T-helper 2 cell treated with Interferon-gamma antibody and Interleukin-4, amounts not matched to agents 5 μg/mL and 100 μg/mL, for 36 hours (primary cell): Measurements from ENCODE around the gene USP17L26.
A peak's percentile ranks its signal among the peaks of the same experiment; 100 is the strongest.
"Not testable (repeated sequence)": the region's sequence is repeated elsewhere in the genome, so short reads cannot be mapped to it uniquely, and the experiment has no call there.

Source experiments
- DNase-seq: peaks from one replicate; pipeline ENCODE4 v3.0.0; 2021; ENCODE audit warnings: low spot score
- H3K27ac Mint-ChIP-seq: one replicate; pipeline ENCODE4 v1.8.0; 2021; ENCODE audit warnings: mild to moderate bottlenecking, mixed read lengths
- H3K27me3 Mint-ChIP-seq: one replicate; pipeline ENCODE4 v1.8.0; 2021; ENCODE audit warnings: low read depth, mixed read lengths
- H3K36me3 Mint-ChIP-seq: one replicate; pipeline ENCODE4 v1.8.0; 2021; ENCODE audit warnings: low read depth, mixed read lengths
- H3K4me1 Mint-ChIP-seq: one replicate; pipeline ENCODE4 v1.8.0; 2021; ENCODE audit warnings: low read depth, mixed read lengths
- H3K4me3 Mint-ChIP-seq: one replicate; pipeline ENCODE4 v1.8.0; 2022; ENCODE audit warnings: mild to moderate bottlenecking, moderate library complexity, mixed read lengths
- H3K9me3 Mint-ChIP-seq: one replicate; pipeline ENCODE4 v1.8.0; 2021; ENCODE audit warnings: mixed read lengths

Gene USP17L26

GRCh38 chr4:9334358-9334757, at the start of gene USP17L26:
USP17L26 (plus strand) TSS chr4:9334658; CDS start chr4:9334658, 0 bp downstream.
- DNase-seq, H3K4me3 Mint-ChIP-seq, H3K4me1 Mint-ChIP-seq, H3K9me3 Mint-ChIP-seq, H3K36me3 Mint-ChIP-seq, H3K27ac Mint-ChIP-seq, H3K27me3 Mint-ChIP-seq: not testable (repeated sequence)

- H3K4me1 Mint-ChIP-seq, DNase-seq, H3K36me3 Mint-ChIP-seq, H3K27me3 Mint-ChIP-seq, H3K4me3 Mint-ChIP-seq, H3K27ac Mint-ChIP-seq, H3K9me3 Mint-ChIP-seq: not testable (repeated sequence)
These were observed 10.3 kb upstream of the USP17L26 start for GRCh38 chr4:9324191-9324590.

- not testable (repeated sequence) for H3K36me3 Mint-ChIP-seq, H3K27me3 Mint-ChIP-seq, H3K9me3 Mint-ChIP-seq, H3K27ac Mint-ChIP-seq, DNase-seq, H3K4me1 Mint-ChIP-seq, H3K4me3 Mint-ChIP-seq
These were observed 9.6 kb upstream of the USP17L26 start, which contains the start of gene USP17L24 for GRCh38 chr4:9324865-9325264. USP17L24 (plus strand) TSS chr4:9325165; CDS start chr4:9325165, 0 bp downstream.

GRCh38 chr4:9329611-9330010, 4.8 kb upstream of the USP17L26 start, which contains the start of gene USP17L25:
USP17L25 (plus strand) TSS chr4:9329911; CDS start chr4:9329911, 0 bp downstream.
- H3K27me3 Mint-ChIP-seq, DNase-seq, H3K27ac Mint-ChIP-seq, H3K36me3 Mint-ChIP-seq, H3K4me3 Mint-ChIP-seq, H3K4me1 Mint-ChIP-seq, H3K9me3 Mint-ChIP-seq: not testable (repeated sequence)

- H3K27me3 Mint-ChIP-seq, H3K4me3 Mint-ChIP-seq, H3K36me3 Mint-ChIP-seq, H3K9me3 Mint-ChIP-seq, DNase-seq, H3K4me1 Mint-ChIP-seq, H3K27ac Mint-ChIP-seq: not testable (repeated sequence)
These were observed 4.6 kb downstream of the USP17L26 start, which contains the start of gene USP17L5 for GRCh38 chr4:9339103-9339502. USP17L5 (plus strand) TSS chr4:9339403; CDS start chr4:9339403, 0 bp downstream.

GRCh38 chr4:9343848-9344247, 9.4 kb downstream of the USP17L26 start, which contains the start of gene USP17L27:
USP17L27 (plus strand) TSS chr4:9344148; CDS start chr4:9344148, 0 bp downstream.
- not testable (repeated sequence) for H3K4me1 Mint-ChIP-seq, DNase-seq, H3K27me3 Mint-ChIP-seq, H3K27ac Mint-ChIP-seq, H3K36me3 Mint-ChIP-seq, H3K9me3 Mint-ChIP-seq, H3K4me3 Mint-ChIP-seq

GRCh38 chr4:9348593-9348992, 14.1 kb downstream of the USP17L26 start, which contains the start of gene USP17L28:
USP17L28 (plus strand) TSS chr4:9348893; CDS start chr4:9348893, 0 bp downstream.
- H3K9me3 Mint-ChIP-seq, H3K4me3 Mint-ChIP-seq, H3K36me3 Mint-ChIP-seq, H3K27me3 Mint-ChIP-seq, H3K27ac Mint-ChIP-seq, H3K4me1 Mint-ChIP-seq, DNase-seq: not testable (repeated sequence)

GRCh38 chr4:9350866-9351265, 16.4 kb downstream of the USP17L26 start:
- H3K27ac Mint-ChIP-seq, H3K4me3 Mint-ChIP-seq, H3K27me3 Mint-ChIP-seq, H3K9me3 Mint-ChIP-seq, H3K4me1 Mint-ChIP-seq, DNase-seq, H3K36me3 Mint-ChIP-seq: not testable (repeated sequence)

- not testable (repeated sequence) for H3K27me3 Mint-ChIP-seq, H3K4me3 Mint-ChIP-seq, DNase-seq, H3K27ac Mint-ChIP-seq, H3K4me1 Mint-ChIP-seq, H3K36me3 Mint-ChIP-seq, H3K9me3 Mint-ChIP-seq
These were observed 18.9 kb downstream of the USP17L26 start, which contains the start of gene USP17L29 for GRCh38 chr4:9353338-9353737. USP17L29 (plus strand) TSS chr4:9353638; CDS start chr4:9353638, 0 bp downstream.

- DNase-seq, H3K27ac Mint-ChIP-seq, H3K9me3 Mint-ChIP-seq, H3K4me3 Mint-ChIP-seq, H3K27me3 Mint-ChIP-seq, H3K4me1 Mint-ChIP-seq, H3K36me3 Mint-ChIP-seq: not testable (repeated sequence)
These were observed 28.4 kb downstream of the USP17L26 start, which contains the start of gene USP17L30 for GRCh38 chr4:9362829-9363228. USP17L30 (plus strand) TSS chr4:9363129; CDS start chr4:9363129, 0 bp downstream.

- H3K27ac Mint-ChIP-seq, H3K9me3 Mint-ChIP-seq, H3K4me3 Mint-ChIP-seq, H3K36me3 Mint-ChIP-seq, DNase-seq, H3K27me3 Mint-ChIP-seq, H3K4me1 Mint-ChIP-seq: not testable (repeated sequence)
These were observed 45.4 kb downstream of the USP17L26 start for GRCh38 chr4:9379881-9380280.

GRCh38 chr4:9381012-9381534, 46.6 kb downstream of the USP17L26 start:
- H3K27ac Mint-ChIP-seq, H3K4me1 Mint-ChIP-seq, H3K36me3 Mint-ChIP-seq, H3K27me3 Mint-ChIP-seq, H3K9me3 Mint-ChIP-seq: not testable (repeated sequence)
- DNase-seq: peak; percentile 61
- H3K4me3 Mint-ChIP-seq: peak overlapping the region; percentile 59

GRCh38 chr4:9384126-9384525, 49.7 kb downstream of the USP17L26 start:
- Mint-ChIP-seq H3K4me3 (no peak overlapping the region), H3K27me3 (no peaks in the 10 kb centered on the region), H3K4me1 (no peaks in the 10 kb centered on the region), H3K9me3 (no peaks in the 10 kb centered on the region), H3K27ac (no peak overlapping the region), H3K36me3 (no peaks in the 10 kb centered on the region)
- no peak for DNase-seq
